ENCODE results near the gene KCND2.

DNA sequence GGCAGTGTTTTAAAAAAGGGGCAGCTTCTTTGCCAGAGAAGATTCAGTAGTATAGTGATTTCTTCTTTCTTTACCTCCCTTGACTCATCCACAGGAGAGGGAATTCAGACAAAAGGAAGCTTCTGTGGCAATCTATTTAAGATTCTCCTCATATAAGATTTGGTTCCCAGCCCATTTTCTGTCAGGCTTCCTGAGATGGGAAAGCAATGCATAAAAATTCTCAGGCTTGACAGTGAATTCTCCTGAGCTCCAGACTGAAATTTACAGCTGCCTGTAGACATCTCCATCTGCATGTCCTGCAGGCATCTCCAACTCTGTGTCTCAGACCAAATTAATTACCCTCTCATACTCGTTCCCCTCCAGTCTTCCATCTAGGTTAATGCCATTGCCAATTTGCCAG is 512.1 kb downstream of the KCND2 start:
- TF ChIP-seq, protein P1, sequence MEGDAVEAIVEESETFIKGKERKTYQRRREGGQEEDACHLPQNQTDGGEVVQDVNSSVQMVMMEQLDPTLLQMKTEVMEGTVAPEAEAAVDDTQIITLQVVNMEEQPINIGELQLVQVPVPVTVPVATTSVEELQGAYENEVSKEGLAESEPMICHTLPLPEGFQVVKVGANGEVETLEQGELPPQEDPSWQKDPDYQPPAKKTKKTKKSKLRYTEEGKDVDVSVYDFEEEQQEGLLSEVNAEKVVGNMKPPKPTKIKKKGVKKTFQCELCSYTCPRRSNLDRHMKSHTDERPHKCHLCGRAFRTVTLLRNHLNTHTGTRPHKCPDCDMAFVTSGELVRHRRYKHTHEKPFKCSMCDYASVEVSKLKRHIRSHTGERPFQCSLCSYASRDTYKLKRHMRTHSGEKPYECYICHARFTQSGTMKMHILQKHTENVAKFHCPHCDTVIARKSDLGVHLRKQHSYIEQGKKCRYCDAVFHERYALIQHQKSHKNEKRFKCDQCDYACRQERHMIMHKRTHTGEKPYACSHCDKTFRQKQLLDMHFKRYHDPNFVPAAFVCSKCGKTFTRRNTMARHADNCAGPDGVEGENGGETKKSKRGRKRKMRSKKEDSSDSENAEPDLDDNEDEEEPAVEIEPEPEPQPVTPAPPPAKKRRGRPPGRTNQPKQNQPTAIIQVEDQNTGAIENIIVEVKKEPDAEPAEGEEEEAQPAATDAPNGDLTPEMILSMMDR (IDR thresholded peaks at IDR 0.05): no peak
- TF ChIP-seq POLR2A (IDR thresholded peaks at IDR 0.05): no peak

Data from testis (tissue), 2 donors.